H1 (cell line): Measurements from ENCODE around the gene STXBP6. TPM values are rescaled to one million over a fixed set of nuclear protein-coding genes. Genes with fewer than 3 reads are reported as not detected.

ENCODE experiments used
- CTCF ChIA-PET: fragments of 300-600 bp; sonication (Branson Sonifier 250); formaldehyde crosslinking; loops from one replicate; lab custom pipeline; 2021; ENCODE audit not compliant: partially characterized antibody; lab: Charles Lee
- POLR2A ChIA-PET: fragments of 300-600 bp; sonication (Branson Sonifier 250); formaldehyde crosslinking; loops from one replicate; lab custom pipeline; 2021; ENCODE audit warnings: inconsistent platforms; ENCODE audit not compliant: partially characterized antibody; lab: Charles Lee
- DNase-seq, 2 experiments: peaks; one replicate each; pipeline versions ENCODE4 v3.0.0 to v3.0.0-alpha.2; 2010 to 2022; ENCODE audit warnings: low spot score in 2 of 2, low read depth in 1 of 2, mixed read lengths in 1 of 2
- FAIRE-seq: peaks from 2 replicates; lab custom pipeline; 2011; peaks lifted over from hg19 to GRCh38; lab: Jason Lieb, UNC
- H2AFZ ChIP-seq: 2 replicates; pipeline ENCODE4 v1.8.1; 2012; ENCODE audit warnings: low read length, inconsistent platforms
- H2AK5ac ChIP-seq: 2 replicates; pipeline ENCODE4 v1.6.1; 2013; ENCODE audit warnings: low read depth, low read length
- H2BK120ac ChIP-seq: replicated peaks from 2 replicates; pipeline ENCODE3; 2013; ENCODE audit warnings: low read depth, low read length, inconsistent platforms
- H2BK12ac ChIP-seq: 2 replicates; pipeline ENCODE4 v1.6.1; 2013; ENCODE audit warnings: low read depth, low read length
- H2BK15ac ChIP-seq: 2 replicates; pipeline ENCODE4 v1.6.1; 2013; ENCODE audit warnings: low read length
- H2BK20ac ChIP-seq: 2 replicates; pipeline ENCODE4 v1.6.1; 2013; ENCODE audit warnings: low read length
- H2BK5ac ChIP-seq: 2 replicates; pipeline ENCODE4 v1.6.1; 2013; ENCODE audit warnings: low read depth, low read length
- H3K14ac ChIP-seq: 2 replicates; pipeline ENCODE4 v1.6.1; 2013; ENCODE audit warnings: inconsistent platforms; ENCODE audit not compliant: insufficient read length
- H3K18ac ChIP-seq: 2 replicates; pipeline ENCODE4 v1.6.1; 2013; ENCODE audit warnings: low read length; ENCODE audit errors: extremely low read depth
- H3K23ac ChIP-seq: 2 replicates; pipeline ENCODE4 v1.6.1; 2013; ENCODE audit warnings: inconsistent platforms; ENCODE audit not compliant: insufficient read length
- H3K23me2 ChIP-seq: 2 replicates; pipeline ENCODE4 v1.6.1; 2013; ENCODE audit warnings: low read depth, low read length
- H3K27ac ChIP-seq: 2 replicates; pipeline ENCODE4 v1.6.1; 2011; ENCODE audit warnings: low read depth, low read length, inconsistent platforms
- H3K27me3 ChIP-seq, 4 experiments: replicated peaks in 1 of 4; 1 replicate in 1 of 4; 2 replicates in 3 of 4; pipeline versions ENCODE4 v1.6.1 to v1.8.1; 2011 to 2013; ENCODE audit warnings: low read length in 3 of 4, mild to moderate bottlenecking in 3 of 4, inconsistent platforms in 2 of 4, mixed read lengths in 2 of 4, moderate library complexity in 1 of 4; ENCODE audit not compliant: control insufficient read depth in 3 of 4, insufficient read depth in 3 of 4; ENCODE audit errors: extremely low read depth in 1 of 4
- H3K36me3 ChIP-seq, 4 experiments: 2 replicates each; pipeline versions ENCODE4 v1.6.1 to v1.8.1; 2011 to 2013; ENCODE audit warnings: mild to moderate bottlenecking in 4 of 4, low read length in 3 of 4, moderate library complexity in 2 of 4, control low read depth in 1 of 4, inconsistent platforms in 1 of 4; ENCODE audit not compliant: insufficient read depth in 4 of 4, control insufficient read depth in 2 of 4
- H3K4ac ChIP-seq: replicated peaks from 2 replicates; pipeline ENCODE3; 2013; ENCODE audit warnings: low read length, low read depth, mixed read lengths, inconsistent platforms; ENCODE audit not compliant: insufficient read length
- H3K4me1 ChIP-seq, 4 experiments: replicated peaks in 1 of 4; 1 replicate in 1 of 4; 2 replicates in 3 of 4; pipeline versions ENCODE4 v1.6.1 to v1.8.1; 2011 to 2013; ENCODE audit warnings: low read length in 3 of 4, inconsistent platforms in 2 of 4, mixed read lengths in 1 of 4; ENCODE audit not compliant: insufficient read depth in 4 of 4, control insufficient read depth in 3 of 4
- H3K4me2 ChIP-seq, 2 experiments: 2 replicates each; pipeline versions ENCODE4 v1.6.1 to v1.8.1; 2011 to 2013; ENCODE audit warnings: low read depth in 2 of 2, low read length in 2 of 2, control low read depth in 1 of 2, inconsistent platforms in 1 of 2, mild to moderate bottlenecking in 1 of 2; ENCODE audit not compliant: insufficient read depth in 1 of 2
- H3K4me3 ChIP-seq, 4 experiments: fragments of 200-600, 300-600 bp in 1 of 4; sonication (generic), shearing (Covaris generic), sonication (Bioruptor Twin) in 1 of 4; 2 replicates each; pipeline versions ENCODE4 v1.5.1 to v1.8.1; 2011 to 2016; ENCODE audit warnings: low read length in 4 of 4, low read depth in 3 of 4, control low read depth in 2 of 4, inconsistent platforms in 2 of 4, mild to moderate bottlenecking in 2 of 4, mixed read lengths in 1 of 4, moderate library complexity in 1 of 4; ENCODE audit not compliant: insufficient read depth in 2 of 4; ENCODE audit errors: extremely low read depth in 1 of 4
- H3K56ac ChIP-seq: replicated peaks from 2 replicates; pipeline ENCODE3; 2013; ENCODE audit warnings: low read depth, mild to moderate bottlenecking, mixed read lengths, low read length, inconsistent platforms; ENCODE audit not compliant: insufficient read length
- H3K79me1 ChIP-seq: 2 replicates; pipeline ENCODE4 v1.6.1; 2013; ENCODE audit warnings: low read depth, low read length, control low read depth
- H3K79me2 ChIP-seq, 2 experiments: 2 replicates each; pipeline versions ENCODE4 v1.6.1 to v1.8.1; 2012 to 2013; ENCODE audit warnings: low read length in 2 of 2, mild to moderate bottlenecking in 2 of 2, inconsistent platforms in 1 of 2; ENCODE audit not compliant: insufficient read depth in 2 of 2, control insufficient read depth in 1 of 2
- H3K9ac ChIP-seq, 4 experiments: replicated peaks in 1 of 4; 1 replicate in 1 of 4; 2 replicates in 3 of 4; pipeline versions ENCODE4 v1.6.1 to v1.8.1; 2011 to 2013; ENCODE audit warnings: low read depth in 3 of 4, low read length in 3 of 4, control low read depth in 2 of 4, mild to moderate bottlenecking in 2 of 4, moderate library complexity in 2 of 4, inconsistent platforms in 1 of 4; ENCODE audit errors: extremely low read depth in 1 of 4
- H3K9me3 ChIP-seq, 2 experiments: 2 replicates each; pipeline versions ENCODE4 v1.6.1 to v1.8.1; 2012 to 2013; ENCODE audit warnings: mild to moderate bottlenecking in 2 of 2, moderate library complexity in 2 of 2, control low read depth in 1 of 2, inconsistent platforms in 1 of 2, low read depth in 1 of 2, low read length in 1 of 2, mixed read lengths in 1 of 2; ENCODE audit not compliant: insufficient read depth in 2 of 2
- H4K20me1 ChIP-seq, 2 experiments: replicated peaks in 1 of 2; 2 replicates each; pipeline versions ENCODE3 to v1.8.1; 2011 to 2013; ENCODE audit warnings: inconsistent platforms in 2 of 2, low read length in 2 of 2, mild to moderate bottlenecking in 1 of 2; ENCODE audit not compliant: insufficient read depth in 2 of 2, control insufficient read depth in 1 of 2
- H4K5ac ChIP-seq: 2 replicates; pipeline ENCODE4 v1.6.1; 2013; ENCODE audit warnings: low read length, low read depth, mixed read lengths, inconsistent platforms; ENCODE audit not compliant: insufficient read length
- H4K8ac ChIP-seq: 2 replicates; pipeline ENCODE4 v1.8.0; 2013; ENCODE audit warnings: mild to moderate bottlenecking, moderate library complexity, low read length, inconsistent platforms; ENCODE audit not compliant: insufficient read depth; ENCODE audit errors: extremely low read depth
- H4K91ac ChIP-seq: replicated peaks from 2 replicates; pipeline ENCODE3; 2013; ENCODE audit warnings: low read length, mixed read lengths, inconsistent platforms; ENCODE audit not compliant: insufficient read length
- BACH1 ChIP-seq: IDR thresholded peaks from 2 replicates; pipeline ENCODE4 v1.6.1; 2012; ENCODE audit warnings: low read length, improper control_type of control experiment
- BCL11A ChIP-seq, 2 experiments: IDR thresholded peaks; one replicate each; pipeline ENCODE4 v1.6.1; 2011; ENCODE audit warnings: low read depth in 2 of 2, low read length in 2 of 2, mild to moderate bottlenecking in 2 of 2
- CHD2 ChIP-seq: IDR thresholded peaks from 2 replicates; pipeline ENCODE4 v1.6.1; 2012; ENCODE audit warnings: low read length, improper control_type of control experiment
- EGR1 ChIP-seq: IDR thresholded peaks from 2 replicates; pipeline ENCODE4 v1.6.1; 2011; ENCODE audit warnings: low read depth, low read length, borderline replicate concordance
- EP300 ChIP-seq, 2 experiments: IDR thresholded peaks; 1 replicate in 1 of 2; 2 replicates in 1 of 2; pipeline ENCODE4 v1.6.1; 2011 to 2012; ENCODE audit warnings: low read depth in 2 of 2, low read length in 2 of 2, mild to moderate bottlenecking in 2 of 2, borderline replicate concordance in 1 of 2, inconsistent platforms in 1 of 2, moderate library complexity in 1 of 2
- GTF2F1 ChIP-seq: IDR thresholded peaks from 2 replicates; pipeline ENCODE4 v1.6.1; 2012; ENCODE audit warnings: low read depth, low read length, improper control_type of control experiment, borderline replicate concordance
- RBBP5 ChIP-seq: IDR thresholded peaks from 2 replicates; pipeline ENCODE4 v1.7.1; 2012; ENCODE audit warnings: low read depth, mild to moderate bottlenecking, inconsistent platforms, low read length, moderate library complexity, borderline replicate concordance
- RFX5 ChIP-seq: IDR thresholded peaks from 2 replicates; pipeline ENCODE4 v1.6.1; 2011; ENCODE audit warnings: low read depth, low read length, improper control_type of control experiment, borderline replicate concordance
- RXRA ChIP-seq: IDR thresholded peaks from 2 replicates; pipeline ENCODE4 v1.6.1; 2011; ENCODE audit warnings: low read depth, mild to moderate bottlenecking, low read length, moderate library complexity; ENCODE audit not compliant: insufficient read depth
- SAP30 ChIP-seq: fragments of 300-600 bp; sonication (generic); IDR thresholded peaks from 2 replicates; pipeline ENCODE4 v1.7.1; 2012; ENCODE audit warnings: low read length, moderate library complexity, mild to moderate bottlenecking, inconsistent platforms; ENCODE audit not compliant: insufficient read depth, insufficient replicate concordance
- TEAD4 ChIP-seq: IDR thresholded peaks from 2 replicates; pipeline ENCODE4 v1.6.1; 2012; ENCODE audit warnings: low read depth, low read length, inconsistent platforms, mixed read lengths
- YY1 ChIP-seq: IDR thresholded peaks from 2 replicates; pipeline ENCODE4 v1.6.1; 2011; ENCODE audit warnings: low read depth, mild to moderate bottlenecking, low read length
- WGBS, 2 experiments: shearing (Covaris generic) in 1 of 2; methylation state at CpG; one replicate each; pipeline versions ENCODE4 v1.1.6 to v1.1.7; 2013 to 2015; ENCODE audit warnings: low lambda C conversion rate in 2 of 2, mixed read lengths in 2 of 2, inconsistent platforms in 1 of 2, low coverage in 1 of 2, missing lambda C conversion rate in 1 of 2; ENCODE audit not compliant: insufficient replicate concordance in 2 of 2, insufficient coverage in 1 of 2, insufficient read length in 1 of 2; ENCODE audit errors: extremely low coverage in 1 of 2, missing lambda C conversion rate in 1 of 2; 5-methylcytosine and 5-hydroxymethylcytosine counted together
- polyA plus RNA-seq, 7 experiments: library from polyadenylated mRNA; depleted of rRNA in 3 of 7; stranded (reverse) in 5 of 7; unstranded in 2 of 7; fragments of >200 nt in 5 of 7; fragments of 200-250 nt in 2 of 7; gene quantifications; 1 replicate in 5 of 7; 2 replicates in 1 of 7; 4 replicates in 1 of 7; pipeline versions ENCODE4 v1.2.1 to v1.2.3, GENCODE V29; 2011 to 2013; ENCODE audit warnings: missing spikeins in 2 of 7, mixed read lengths in 2 of 7
- total RNA-seq: library from RNA; stranded (reverse); fragmentation: NEBNext Ultra II Directional; extraction: Animal tissue kit (Norgen Biotek cat#: 25700); gene quantifications from 2 replicates; pipeline ENCODE4 v1.2.1, GENCODE V29; 2021

STXBP6 gene
- total and polyA plus RNA-seq, 2 of the 8 experiments (the other 6 are each of a cell fraction or from before 2014, with no cell fraction given) = 9.4 to 18.1 TPM

DNA sequence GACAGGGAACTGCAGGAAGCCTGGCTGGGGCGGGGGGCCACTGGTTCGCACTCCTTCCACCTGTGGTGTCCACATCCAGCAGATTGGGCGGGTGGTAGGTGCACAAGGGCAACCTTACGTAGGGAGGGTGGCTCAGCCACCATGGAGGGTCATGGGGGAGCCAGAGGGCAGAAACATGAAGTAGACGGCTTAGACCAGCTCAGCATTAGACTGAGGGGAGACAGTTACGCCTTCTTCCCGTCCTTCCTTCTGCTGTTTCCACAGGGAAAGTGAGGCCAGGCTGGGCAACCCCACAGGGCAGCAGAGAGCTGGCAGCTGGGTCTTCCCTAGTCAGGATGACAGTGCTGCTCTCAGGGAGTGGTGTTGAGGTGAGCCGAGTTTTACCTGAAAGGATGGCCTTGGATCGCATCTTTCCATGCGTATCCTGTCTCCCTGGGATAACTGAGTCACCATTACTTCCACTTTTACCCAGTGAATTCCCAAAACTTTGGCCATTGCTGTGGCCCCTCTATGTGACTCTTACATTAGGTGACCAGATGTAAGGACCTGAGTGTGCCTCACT is 245.9 kb downstream of the STXBP6 start:
- H3K9me3 ChIP-seq = no peaks in the 10 kb centered on the region
- WGBS, 2 experiments = 85% methylated on average over 9 of the region's 10 CpGs; no CpG with 5 or more reads in 1 of the 2 experiments
- no peak overlapping the region for H3K4me2 ChIP-seq
- H3K36me3 ChIP-seq = no peaks in the 10 kb centered on the region
- no peak overlapping the region for H3K27ac ChIP-seq
- TF ChIP-seq TEAD4 (no peak), SAP30 (no peak), RFX5 (no peak), RXRA (no peak), BACH1 (no peak), EP300 (IDR thresholded peaks at IDR 0.05; ENCODE audit: borderline replicate concordance in 1 of 2, low read depth in 2 of 2, low read length in 2 of 2) (no peak), EGR1 (no peak), YY1 (no peak), CHD2 (no peak), RBBP5 (no peak), GTF2F1 (no peak), BCL11A (IDR thresholded peaks at IDR 0.05; ENCODE audit: low read depth in 2 of 2, low read length in 2 of 2) (no peak)
- CTCF ChIA-PET = interaction anchor here (0.9 to 7.4 kb wide), 12 partner anchors 10 to 434 kb away, joined by 3 to 80 read pairs (median 6); no protein-coding TSS in a partner anchor
- no peaks in the 10 kb centered on the region for H4K20me1 ChIP-seq
- no peak overlapping the region for H4K5ac ChIP-seq
- H3K23ac ChIP-seq = no peak overlapping the region
- no peak overlapping the region for H3K4me3 ChIP-seq
- no peak overlapping the region for H2BK120ac ChIP-seq
- H3K4me1 ChIP-seq = peaks cover 0 to 3% (median 0%) of the 10 kb centered on the region in 4 experiments; a peak in 2 of 7 replicates
- no peak overlapping the region for H3K4ac ChIP-seq
- H2BK12ac ChIP-seq = peak overlapping the region; percentile 35; the same call in 1 of the 2 replicates
- H3K14ac ChIP-seq = no peak overlapping the region
- no peaks in the 10 kb centered on the region; a peak in 1 of 7 replicates for H3K27me3 ChIP-seq
- no peak overlapping the region for H3K9ac ChIP-seq
- H2AFZ ChIP-seq = no peak overlapping the region
- no peak for FAIRE-seq
- H3K56ac ChIP-seq = no peak overlapping the region
- H2BK15ac ChIP-seq = no peak overlapping the region
- no peak for DNase-seq
- no peak overlapping the region for H2BK5ac ChIP-seq
- H4K8ac ChIP-seq = no peak overlapping the region
- no peaks in the 10 kb centered on the region for H3K79me1 ChIP-seq
- no peaks in the 10 kb centered on the region for H3K79me2 ChIP-seq
- POLR2A ChIA-PET = no interaction called here
- no peaks in the 10 kb centered on the region for H3K23me2 ChIP-seq
- no peak overlapping the region for H4K91ac ChIP-seq
- no peak overlapping the region for H2AK5ac ChIP-seq
- no peak overlapping the region for H2BK20ac ChIP-seq
- H3K18ac ChIP-seq = no peak overlapping the region
